Esophagus muscularis mucosa (tissue), 4 donors: Measurements from ENCODE around the gene HMOX1. TPM values are rescaled to one million over a fixed set of nuclear protein-coding genes. Genes with fewer than 3 reads are reported as not detected.

Experiments
- DNase-seq: peaks from one replicate; pipeline ENCODE4 v3.0.0-alpha.2; 2017; ENCODE audit errors: extremely low spot score
- H3K27ac ChIP-seq, 4 donors: fragments of 200-600 bp; sonication (generic); replicated peaks in 1 of 4; 1 replicate in 3 of 4; 2 replicates in 1 of 4; pipeline ENCODE4 v1.5.1; 2016 to 2019; ENCODE audit warnings: mild to moderate bottlenecking in 1 of 4
- H3K27me3 ChIP-seq, 4 donors: fragments of 200-600 bp; sonication (generic); one replicate each; pipeline versions ENCODE4 v1.5.1 to v1.6.0; 2016 to 2019
- H3K36me3 ChIP-seq, 4 donors: fragments of 200-600 bp; sonication (generic); one replicate each; pipeline ENCODE4 v1.5.1; 2016 to 2019
- H3K4me1 ChIP-seq, 4 donors: fragments of 200-600 bp; sonication (generic); one replicate each; pipeline ENCODE4 v1.5.1; 2016 to 2019
- H3K4me3 ChIP-seq, 4 donors: fragments of 200-600 bp; sonication (generic); 1 replicate in 2 of 4; 2 replicates in 2 of 4; pipeline ENCODE4 v1.5.1; 2016 to 2019; ENCODE audit warnings: mild to moderate bottlenecking in 4 of 4, moderate library complexity in 1 of 4
- H3K9me3 ChIP-seq, 4 donors: fragments of 200-600 bp; sonication (generic); 1 replicate in 3 of 4; 2 replicates in 1 of 4; pipeline ENCODE4 v1.5.1; 2016 to 2019
- CTCF ChIP-seq, 3 experiments: fragments of 200-600 bp in 2 of 3; fragments of 450-650 bp in 1 of 3; sonication (generic) in 2 of 3; IDR thresholded peaks; one replicate each; pipeline ENCODE4 v1.5.1; 2017 to 2019; ENCODE audit warnings: antibody characterized with exemption in 3 of 3, mild to moderate bottlenecking in 2 of 3, moderate library complexity in 1 of 3
- EP300 ChIP-seq: sonication (generic); formaldehyde crosslinking; IDR thresholded peaks from one replicate; pipeline ENCODE4 v1.6.1; 2017; ENCODE audit warnings: antibody characterized with exemption
- POLR2A ChIP-seq: fragments of 450-650 bp; IDR thresholded peaks from one replicate; pipeline ENCODE4 v1.6.1; 2017; ENCODE audit warnings: antibody characterized with exemption, moderate library complexity, mild to moderate bottlenecking, low read depth
- POLR2AphosphoS5 ChIP-seq, 2 donors: sonication (generic); formaldehyde crosslinking; IDR thresholded peaks; one replicate each; pipeline ENCODE4 v1.6.1; 2017; ENCODE audit warnings: antibody characterized with exemption in 2 of 2
- WGBS: methylation state at CpG from one replicate; pipeline ENCODE4 v1.1.5; 2018; 5-methylcytosine and 5-hydroxymethylcytosine counted together
- intact Hi-C: fragments of 100-400 bp; cut with DNase I; formaldehyde crosslinking; loops from one replicate; pipeline ENCODE4 v1.15.1; 2023
- total RNA-seq, 4 donors: library from RNA; depleted of rRNA; stranded (reverse); fragments of >200 nt; gene quantifications; one replicate each; pipeline versions ENCODE4 v1.1.0 to v1.2.1, GENCODE V29; 2016

HMOX1 gene
- total RNA-seq: 100 to 1,000 TPM in 1 of 4 donors, 10 to 100 TPM in 2, 1 to 10 TPM in 1; 8.7 to 603 (median 13.0) TPM

GRCh38 chr22:35380537-35381423 is at the start of gene HMOX1:
Gene HMOX1 (plus strand): TSS chr22:35381096. CDS start chr22:35381174, 78 bp downstream.
- Histone ChIP-seq H3K4me1 (peaks cover 28 to 51% (median 31%) of the 10 kb centered on the region in 4 donors), H3K36me3 (peaks cover 0 to 13% (median 5%) of the 10 kb centered on the region in 4 donors), H3K4me3 (peak within 1 kb of the TSS; percentile 57 to 75 (median 66)), H3K9me3 (no peaks in the 10 kb centered on the region), H3K27me3 (no peaks in the 10 kb centered on the region), H3K27ac (peak within 1 kb of the TSS; percentile 74 to 87 (median 85))
- TF ChIP-seq EP300 (no peak), POLR2AphosphoS5 (IDR thresholded peaks at IDR 0.05) (peak; percentile 89 to 94), CTCF (IDR thresholded peaks at IDR 0.05) (peak; percentile 24 to 53 (median 36)), POLR2A (peak; percentile 87)
- peak; percentile 98 for DNase-seq
- 4% methylated on average over 20 of the region's 47 CpGs for WGBS
- intact Hi-C loops: no loop called here

- Histone ChIP-seq H3K9me3 (no peaks in the 10 kb centered on the region), H3K27me3 (no peaks in the 10 kb centered on the region), H3K4me1 (peaks cover 11 to 21% (median 11%) of the 10 kb centered on the region in 4 donors), H3K36me3 (peaks cover 52 to 100% (median 92%) of the 10 kb centered on the region in 4 donors), H3K27ac (no peak overlapping the region), H3K4me3 (no peak overlapping the region)
- no peak for DNase-seq
- 90% methylated on average over 6 of the region's 6 CpGs for whole genome bisulfite sequencing
- intact Hi-C loops: no loop called here
- TF ChIP-seq EP300: no peak
- TF ChIP-seq CTCF (IDR thresholded peaks at IDR 0.05): no peak
- no peak for TF ChIP-seq POLR2A
- TF ChIP-seq POLR2AphosphoS5 (IDR thresholded peaks at IDR 0.05): no peak
Measured at GRCh38 chr22:35332278-35332677, 48.6 kb upstream of the HMOX1 start.

GRCh38 chr22:35333220-35333619 is 47.7 kb upstream of the HMOX1 start:
- Histone ChIP-seq H3K4me3 (no peak overlapping the region), H3K27ac (no peak overlapping the region), H3K4me1 (peaks cover 11 to 21% (median 11%) of the 10 kb centered on the region in 4 donors), H3K27me3 (no peaks in the 10 kb centered on the region), H3K36me3 (peaks cover 43 to 100% (median 92%) of the 10 kb centered on the region in 4 donors), H3K9me3 (no peaks in the 10 kb centered on the region)
- 100% methylated on average over 3 of the region's 7 CpGs for WGBS
- intact Hi-C loops: no loop called here
- TF ChIP-seq CTCF (IDR thresholded peaks at IDR 0.05) (no peak), POLR2AphosphoS5 (IDR thresholded peaks at IDR 0.05) (no peak), POLR2A (no peak), EP300 (no peak)
- no peak for DNase-seq

- Histone ChIP-seq H3K4me1 (peaks cover 11 to 21% (median 11%) of the 10 kb centered on the region in 4 donors), H3K9me3 (no peaks in the 10 kb centered on the region), H3K27me3 (no peaks in the 10 kb centered on the region), H3K4me3 (no peak overlapping the region), H3K27ac (no peak overlapping the region), H3K36me3 (peaks cover 39 to 100% (median 93%) of the 10 kb centered on the region in 4 donors)
- WGBS: 56% methylated on average over 6 of the region's 9 CpGs
- intact Hi-C loops: no loop called here
- TF ChIP-seq CTCF (IDR thresholded peaks at IDR 0.05) (no peak), POLR2A (no peak), POLR2AphosphoS5 (IDR thresholded peaks at IDR 0.05) (no peak), EP300 (no peak)
- no peak for DNase-seq
Measured at GRCh38 chr22:35334004-35334403, 46.9 kb upstream of the HMOX1 start.
